GM12873 (cell line): ENCODE measurements around the gene ARHGEF33.

Source experiments
- CTCF ChIP-seq: IDR thresholded peaks from 2 replicates; pipeline ENCODE4 v1.5.1; 2012; ENCODE audit warnings: low read depth, mild to moderate bottlenecking, moderate library complexity, low read length, control low read depth; ENCODE audit not compliant: insufficient read depth; ENCODE audit errors: missing control alignments

ARHGEF33 gene

GRCh38 chr2:38889575-38889974, at the start of gene ARHGEF33:
Gene ARHGEF33, plus strand, starts transcription at chr2:38889875. Its CDS starts 29,573 bp downstream, at chr2:38919448.
- no peak for TF ChIP-seq CTCF

- TF ChIP-seq CTCF = no peak
These were observed 39.6 kb upstream of the ARHGEF33 start for GRCh38 chr2:38850045-38850444.

- TF ChIP-seq CTCF = no peak
These were observed 33.5 kb upstream of the ARHGEF33 start for GRCh38 chr2:38856165-38856564.

- no peak for TF ChIP-seq CTCF
These were observed 27.2 kb upstream of the ARHGEF33 start for GRCh38 chr2:38862476-38862875.

- TF ChIP-seq CTCF = no peak
These were observed 26.5 kb upstream of the ARHGEF33 start for GRCh38 chr2:38863061-38863695.

GRCh38 chr2:38866773-38867443, 22.8 kb upstream of the ARHGEF33 start:
- no peak for TF ChIP-seq CTCF

- no peak for TF ChIP-seq CTCF
These were observed 18.2 kb upstream of the ARHGEF33 start for GRCh38 chr2:38871432-38871831.
